PC-9 (cell line): ENCODE measurements around the gene UQCRH. TPM values are rescaled to one million over a fixed set of nuclear protein-coding genes. Genes with fewer than 3 reads are reported as not detected.

ENCODE experiments used
- BruUV-seq: library from RNA; stranded (reverse); fragments of 400-500 nt; replicated peaks from 2 replicates; lab custom pipeline; 2021; lab: Mats Ljungman, UMichigan
- CTCF ChIA-PET: fragments of 300-600 bp; sonication (Branson Sonifier 250); formaldehyde crosslinking; loops from one replicate; lab custom pipeline; 2022; ENCODE audit warnings: antibody characterized with exemption; lab: Charles Lee
- POLR2A ChIA-PET: fragments of 300-600 bp; sonication (Branson Sonifier 250); formaldehyde crosslinking; loops from one replicate; lab custom pipeline; 2022; ENCODE audit warnings: antibody characterized with exemption; ENCODE audit not compliant: unreplicated experiment; lab: Charles Lee
- DNase-seq, 2 experiments: peaks; one replicate each; pipeline versions ENCODE4 v3.0.0 to v3.0.0-alpha.2; 2015 to 2022; ENCODE audit warnings: mixed read lengths in 1 of 2
- H2AFZ ChIP-seq: fragments of 200-600 bp; sonication (generic); 2 replicates; pipeline ENCODE4 v1.8.1; 2017; ENCODE audit warnings: antibody characterized with exemption
- H3F3A ChIP-seq: fragments of 200-600 bp; sonication (generic); 2 replicates; pipeline ENCODE4 v1.8.1; 2017; ENCODE audit warnings: antibody characterized with exemption, mild to moderate bottlenecking, low read depth; ENCODE audit not compliant: insufficient read depth
- H3K27ac ChIP-seq: fragments of 200-600 bp; sonication (generic); 2 replicates; pipeline ENCODE4 v1.6.1; 2016; ENCODE audit warnings: mixed run types
- H3K27me3 ChIP-seq: fragments of 200-600 bp; sonication (generic); 2 replicates; pipeline ENCODE4 v1.6.1; 2016; ENCODE audit warnings: low read depth, mixed run types; ENCODE audit not compliant: insufficient read depth
- H3K36me3 ChIP-seq: fragments of 200-600 bp; sonication (generic); 2 replicates; pipeline ENCODE4 v1.6.1; 2016; ENCODE audit warnings: low read depth, mixed run types
- H3K4me1 ChIP-seq: fragments of 200-600 bp; sonication (generic); replicated peaks from 2 replicates; pipeline ENCODE4 v1.6.1; 2016; ENCODE audit warnings: mixed run types; ENCODE audit not compliant: insufficient read depth
- H3K4me2 ChIP-seq: fragments of 200-600 bp; sonication (generic); 2 replicates; pipeline ENCODE4 v1.6.1; 2017; ENCODE audit warnings: mixed run types
- H3K4me3 ChIP-seq: fragments of 200-600 bp; sonication (generic); 2 replicates; pipeline ENCODE4 v1.6.1; 2016; ENCODE audit warnings: mixed run types
- H3K79me2 ChIP-seq: fragments of 200-600 bp; sonication (generic); 2 replicates; pipeline ENCODE4 v1.6.1; 2017; ENCODE audit warnings: low read depth, mixed run types
- H3K9me2 ChIP-seq: fragments of 200-600 bp; sonication (generic); 2 replicates; pipeline ENCODE4 v1.8.1; 2017; ENCODE audit warnings: mild to moderate bottlenecking; ENCODE audit not compliant: insufficient read depth
- H3K9me3 ChIP-seq: fragments of 200-600 bp; sonication (generic); 2 replicates; pipeline ENCODE4 v1.8.1; 2016; ENCODE audit warnings: low read depth; ENCODE audit not compliant: insufficient read depth
- H4K20me1 ChIP-seq: fragments of 200-600 bp; sonication (generic); 2 replicates; pipeline ENCODE4 v1.8.1; 2017; ENCODE audit not compliant: insufficient read depth
- EZH2 ChIP-seq: fragments of 200-600 bp; sonication (generic); IDR thresholded peaks from 2 replicates; pipeline ENCODE4 v1.8.0; 2017; ENCODE audit warnings: antibody characterized with exemption, low read depth
- intact Hi-C: fragments of 100-400 bp; cut with micrococcal nuclease; formaldehyde crosslinking; loops from one replicate; pipeline ENCODE4 v1.10.0; 2022; ENCODE audit not compliant: unreplicated experiment
- total RNA-seq: library from RNA; stranded (reverse); gene quantifications from 2 replicates; pipeline ENCODE4 v1.2.3, GENCODE V29; 2021
- TF ChIP-seq, protein P1 (sequence below): fragments of 200-600 bp; sonication (generic); conservative IDR thresholded peaks from 2 replicates; pipeline ENCODE4 v1.6.1; 2017; ENCODE audit warnings: mixed run types, antibody characterized with exemption, mild to moderate bottlenecking, moderate library complexity

UQCRH gene
- total RNA-seq, 1 experiment from 2014 or later: 551 TPM

DNA sequence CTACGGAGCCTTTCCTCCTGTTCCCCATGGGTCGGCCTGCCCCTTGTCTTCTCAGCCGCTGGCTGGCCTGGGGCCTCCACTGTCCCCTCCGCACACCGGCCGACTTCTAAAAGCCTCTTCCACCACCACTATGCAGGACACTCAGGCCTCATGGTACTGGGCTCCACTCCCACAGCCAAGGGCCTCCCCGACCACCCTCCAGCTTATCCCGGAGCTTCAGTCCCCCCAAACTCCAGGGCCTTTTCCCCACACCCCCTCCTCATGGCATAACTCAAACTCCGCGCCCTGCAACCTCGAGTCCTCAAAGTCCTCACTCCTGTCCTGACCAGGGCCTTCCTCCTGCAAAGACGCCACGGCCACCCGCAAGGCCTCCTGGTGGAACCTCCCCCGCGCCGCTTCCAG lies 2.1 kb upstream of the UQCRH start:
- no peaks in the 10 kb centered on the region for H3K9me3 ChIP-seq
- POLR2A ChIA-PET: interaction anchor here (0.6 kb wide), 2 partner anchors 53 to 820 kb away, joined by 3 to 6 read pairs; no protein-coding TSS in a partner anchor

DNA sequence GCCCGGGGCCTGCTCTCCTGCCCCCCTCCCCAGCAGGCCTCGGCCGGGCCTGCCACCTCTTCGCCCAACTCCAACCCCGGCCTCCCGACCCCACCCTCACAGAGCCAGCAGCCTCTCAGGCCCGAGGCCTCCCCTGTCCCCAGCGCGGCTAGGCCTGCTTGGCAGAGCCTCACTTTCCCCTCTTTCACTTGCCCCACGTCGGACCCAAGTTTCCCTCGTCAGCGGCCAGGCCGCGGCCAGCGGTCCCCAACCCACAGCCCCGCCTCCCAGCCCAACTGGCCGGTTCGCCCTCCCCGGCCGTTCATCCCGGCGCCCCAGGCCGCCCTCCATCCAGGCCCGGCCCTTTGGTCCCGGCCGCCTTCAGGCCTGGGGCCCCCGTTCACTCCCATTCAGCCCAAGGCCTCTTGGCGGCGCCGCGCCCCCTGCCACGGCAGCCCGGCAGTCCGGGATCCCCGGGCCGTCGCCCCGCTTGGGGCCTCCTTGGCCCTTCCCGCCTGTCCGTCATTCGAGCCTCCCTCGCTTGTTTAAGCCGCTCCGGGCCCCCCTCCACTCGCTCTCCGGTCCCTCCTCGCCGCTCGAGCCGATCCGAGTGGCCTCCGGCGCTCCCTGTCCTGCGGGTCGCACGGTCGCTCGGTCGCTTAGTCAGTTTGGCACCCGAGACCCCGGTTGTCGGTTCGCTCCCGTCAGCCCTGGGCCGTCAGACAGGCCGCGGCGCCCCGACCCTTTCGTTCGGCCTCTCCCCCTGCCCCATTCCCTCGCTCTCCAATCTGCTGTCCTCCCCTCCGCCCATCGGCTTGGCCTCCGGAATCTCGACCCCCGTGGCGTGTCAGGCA lies 1.5 kb upstream of the UQCRH start:
- peak overlapping the region; percentile 95 for H3K4me3 ChIP-seq
- no peaks in the 10 kb centered on the region for H3K9me3 ChIP-seq
- H3K27me3 ChIP-seq: no peaks in the 10 kb centered on the region
- no peak for TF ChIP-seq EZH2
- TF ChIP-seq, protein P1, sequence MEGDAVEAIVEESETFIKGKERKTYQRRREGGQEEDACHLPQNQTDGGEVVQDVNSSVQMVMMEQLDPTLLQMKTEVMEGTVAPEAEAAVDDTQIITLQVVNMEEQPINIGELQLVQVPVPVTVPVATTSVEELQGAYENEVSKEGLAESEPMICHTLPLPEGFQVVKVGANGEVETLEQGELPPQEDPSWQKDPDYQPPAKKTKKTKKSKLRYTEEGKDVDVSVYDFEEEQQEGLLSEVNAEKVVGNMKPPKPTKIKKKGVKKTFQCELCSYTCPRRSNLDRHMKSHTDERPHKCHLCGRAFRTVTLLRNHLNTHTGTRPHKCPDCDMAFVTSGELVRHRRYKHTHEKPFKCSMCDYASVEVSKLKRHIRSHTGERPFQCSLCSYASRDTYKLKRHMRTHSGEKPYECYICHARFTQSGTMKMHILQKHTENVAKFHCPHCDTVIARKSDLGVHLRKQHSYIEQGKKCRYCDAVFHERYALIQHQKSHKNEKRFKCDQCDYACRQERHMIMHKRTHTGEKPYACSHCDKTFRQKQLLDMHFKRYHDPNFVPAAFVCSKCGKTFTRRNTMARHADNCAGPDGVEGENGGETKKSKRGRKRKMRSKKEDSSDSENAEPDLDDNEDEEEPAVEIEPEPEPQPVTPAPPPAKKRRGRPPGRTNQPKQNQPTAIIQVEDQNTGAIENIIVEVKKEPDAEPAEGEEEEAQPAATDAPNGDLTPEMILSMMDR: no peak
- DNase-seq: peak; percentile 39 to 60
- no peaks in the 10 kb centered on the region for H3K9me2 ChIP-seq
- H3K36me3 ChIP-seq: peaks cover 20% of the 10 kb centered on the region
- POLR2A ChIA-PET: no interaction called here
- H3K27ac ChIP-seq: peak overlapping the region; percentile 87
- H3K79me2 ChIP-seq: peaks cover 83% of the 10 kb centered on the region
- intact Hi-C loops: loop anchor here (2.0 kb wide), 2 partner anchors 55 to 121 kb away; partner anchors contain the start of gene RAD54L
- H3K4me1 ChIP-seq: peaks cover 29% of the 10 kb centered on the region
- H3K4me2 ChIP-seq: peak overlapping the region; percentile 98
- CTCF ChIA-PET: no interaction called here
- H3F3A ChIP-seq: no peaks in the 10 kb centered on the region
- H4K20me1 ChIP-seq: peaks cover 33% of the 10 kb centered on the region
- peak overlapping the region; percentile 93 for H2AFZ ChIP-seq
- BruUV-seq: no TSS peak

More for the DNA sequence above, 2.1 kb upstream of the UQCRH start:
- no peaks in the 10 kb centered on the region; the same call in 1 of the 2 replicates for H3F3A ChIP-seq
- no peaks in the 10 kb centered on the region for H3K9me2 ChIP-seq
- no peaks in the 10 kb centered on the region for H3K27me3 ChIP-seq
- H3K79me2 ChIP-seq: peaks cover 77% of the 10 kb centered on the region
- TF ChIP-seq, protein P1: no peak
- no peak for TF ChIP-seq EZH2
- no TSS peak for BruUV-seq
- H3K27ac ChIP-seq: peak overlapping the region; percentile 87; the same call in 1 of the 2 replicates
- peaks cover 27% of the 10 kb centered on the region for H4K20me1 ChIP-seq
- H3K4me2 ChIP-seq: peak overlapping the region; percentile 98
- H3K36me3 ChIP-seq: peaks cover 20% of the 10 kb centered on the region
- peaks cover 25% of the 10 kb centered on the region for H3K4me1 ChIP-seq
- intact Hi-C loops: no loop called here
- H3K4me3 ChIP-seq: peak overlapping the region; percentile 95
- no peak for DNase-seq
- CTCF ChIA-PET: no interaction called here
- peak overlapping the region; percentile 93; the same call in 1 of the 2 replicates for H2AFZ ChIP-seq

DNA sequence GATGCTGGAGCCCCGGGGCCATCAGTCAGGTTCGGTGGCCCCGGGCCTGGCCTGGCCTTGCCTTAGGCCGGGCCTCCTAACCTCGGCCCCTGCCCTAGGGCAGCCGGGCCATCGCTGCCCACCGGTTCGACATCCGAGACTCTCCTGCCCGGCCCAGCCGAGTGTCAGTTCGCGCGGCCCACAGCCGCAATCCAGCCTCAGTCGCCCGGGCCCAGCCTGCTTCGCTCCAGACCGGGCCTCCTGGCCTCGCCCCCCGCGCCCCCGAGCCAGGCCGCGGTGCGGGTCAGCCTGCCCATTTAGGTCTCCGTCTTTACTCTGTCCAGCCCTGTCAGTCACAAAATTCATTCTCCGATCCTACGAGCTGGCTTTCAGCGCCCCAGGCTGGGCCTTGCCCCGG lies 859 bp upstream of the UQCRH start:
- Histone ChIP-seq H3K4me2 (peak overlapping the region; percentile 98), H2AFZ (peak overlapping the region; percentile 93), H3K79me2 (peaks cover 89% of the 10 kb centered on the region), H3F3A (no peaks in the 10 kb centered on the region), H3K36me3 (peaks cover 19% of the 10 kb centered on the region), H3K27me3 (no peaks in the 10 kb centered on the region), H3K9me2 (no peaks in the 10 kb centered on the region), H3K9me3 (no peaks in the 10 kb centered on the region), H4K20me1 (peaks cover 39% of the 10 kb centered on the region), H3K4me3 (peak overlapping the region; percentile 95), H3K4me1 (peaks cover 35% of the 10 kb centered on the region), H3K27ac (peak overlapping the region; percentile 87)
- intact Hi-C loops: loop anchor here (1.0 to 2.0 kb wide), 3 partner anchors 38 to 122 kb away; partner anchors contain the start of genes NSUN4 and RAD54L
- ChIA-PET CTCF (no interaction called here), POLR2A (interaction anchor here (0.5 to 1.0 kb wide), 4 partner anchors 8 to 365 kb away, joined by 4 to 31 read pairs (median 10); no protein-coding TSS in a partner anchor)
- DNase-seq: peak in 1 of 2 experiments; percentile 52
- TF ChIP-seq EZH2: no peak
- TF ChIP-seq, protein P1: no peak
- BruUV-seq: no TSS peak
